Panc1 (cell line): Measurements from ENCODE around the gene RASD1.

Experiments used
- POLR2AphosphoS5 ChIP-seq: IDR thresholded peaks from 2 replicates; pipeline ENCODE4 v1.6.1; 2012; ENCODE audit warnings: mild to moderate bottlenecking, low read depth, low read length, moderate library complexity
- TF ChIP-seq, protein P1 (sequence below): fragments of 450-650 bp; IDR thresholded peaks from 2 replicates; pipeline ENCODE4 v1.5.1; 2017; ENCODE audit warnings: mild to moderate bottlenecking

DNA sequence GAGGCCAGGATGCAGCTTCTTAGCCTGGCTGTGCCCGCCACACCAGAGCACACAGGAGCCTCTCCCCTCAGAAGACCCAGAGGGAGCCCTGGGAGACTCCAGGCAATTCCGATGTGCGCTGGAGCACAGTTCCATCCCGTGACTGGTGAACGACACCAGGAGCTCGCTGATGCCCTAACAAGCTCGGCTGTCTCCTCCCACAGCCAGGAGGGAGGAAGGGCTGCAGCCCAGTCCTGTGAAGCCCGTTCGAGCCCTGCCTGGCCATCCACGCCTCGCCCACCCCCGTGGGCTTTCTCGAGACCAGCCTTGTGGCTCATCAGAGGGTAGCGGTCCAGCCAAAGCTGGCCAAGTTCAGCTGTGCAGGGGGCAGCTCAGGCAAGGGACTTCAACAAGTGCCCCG is 21.8 kb upstream of the RASD1 start:
- TF ChIP-seq, protein P1, sequence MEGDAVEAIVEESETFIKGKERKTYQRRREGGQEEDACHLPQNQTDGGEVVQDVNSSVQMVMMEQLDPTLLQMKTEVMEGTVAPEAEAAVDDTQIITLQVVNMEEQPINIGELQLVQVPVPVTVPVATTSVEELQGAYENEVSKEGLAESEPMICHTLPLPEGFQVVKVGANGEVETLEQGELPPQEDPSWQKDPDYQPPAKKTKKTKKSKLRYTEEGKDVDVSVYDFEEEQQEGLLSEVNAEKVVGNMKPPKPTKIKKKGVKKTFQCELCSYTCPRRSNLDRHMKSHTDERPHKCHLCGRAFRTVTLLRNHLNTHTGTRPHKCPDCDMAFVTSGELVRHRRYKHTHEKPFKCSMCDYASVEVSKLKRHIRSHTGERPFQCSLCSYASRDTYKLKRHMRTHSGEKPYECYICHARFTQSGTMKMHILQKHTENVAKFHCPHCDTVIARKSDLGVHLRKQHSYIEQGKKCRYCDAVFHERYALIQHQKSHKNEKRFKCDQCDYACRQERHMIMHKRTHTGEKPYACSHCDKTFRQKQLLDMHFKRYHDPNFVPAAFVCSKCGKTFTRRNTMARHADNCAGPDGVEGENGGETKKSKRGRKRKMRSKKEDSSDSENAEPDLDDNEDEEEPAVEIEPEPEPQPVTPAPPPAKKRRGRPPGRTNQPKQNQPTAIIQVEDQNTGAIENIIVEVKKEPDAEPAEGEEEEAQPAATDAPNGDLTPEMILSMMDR, result no peak
- TF ChIP-seq POLR2AphosphoS5, result no peak
